Glutamatergic neuron (in vitro differentiated cells): ENCODE data around the gene COMMD7. TPM values are rescaled to one million over a fixed set of nuclear protein-coding genes. Genes with fewer than 3 reads are reported as not detected.
"Not testable (repeated sequence)": the region's sequence is repeated elsewhere in the genome, so short reads cannot be mapped to it uniquely, and the experiment has no call there.

Experiments
- DNase-seq: peaks from one replicate; pipeline ENCODE4 v3.0.0; 2022
- H3K27ac Mint-ChIP-seq: one replicate; pipeline ENCODE4 v1.8.0; 2020; ENCODE audit warnings: mild to moderate bottlenecking, mixed read lengths, inconsistent platforms; ENCODE audit not compliant: unreplicated experiment
- H3K27me3 Mint-ChIP-seq: one replicate; pipeline ENCODE4 v1.8.0; 2020; ENCODE audit warnings: mild to moderate bottlenecking, moderate library complexity, mixed read lengths, inconsistent platforms; ENCODE audit not compliant: unreplicated experiment
- H3K36me3 Mint-ChIP-seq: one replicate; pipeline ENCODE4 v1.8.0; 2020; ENCODE audit warnings: mild to moderate bottlenecking, mixed read lengths, inconsistent platforms; ENCODE audit not compliant: unreplicated experiment
- H3K4me1 Mint-ChIP-seq: one replicate; pipeline ENCODE4 v1.8.0; 2020; ENCODE audit warnings: mild to moderate bottlenecking, low read depth, mixed read lengths, inconsistent platforms; ENCODE audit not compliant: unreplicated experiment
- H3K4me3 Mint-ChIP-seq: one replicate; pipeline ENCODE4 v1.8.0; 2020; ENCODE audit warnings: mild to moderate bottlenecking, mixed read lengths, inconsistent platforms; ENCODE audit not compliant: unreplicated experiment
- H3K9me3 Mint-ChIP-seq: one replicate; pipeline ENCODE4 v1.8.0; 2020; ENCODE audit warnings: mild to moderate bottlenecking, moderate library complexity, mixed read lengths, inconsistent platforms; ENCODE audit not compliant: unreplicated experiment
- total RNA-seq: library from RNA; stranded (reverse); fragmentation: NEBNext Ultra II Directional; extraction: Animal tissue kit (Norgen Biotek cat#: 25700); gene quantifications from one replicate; pipeline ENCODE4 v1.2.1, GENCODE V29; 2021; ENCODE audit not compliant: unreplicated experiment
- TF ChIP-seq, protein P1 (sequence below): fragments of 200-600 bp; sonication (generic); IDR thresholded peaks from one replicate; pipeline ENCODE4 v1.5.0; 2021; ENCODE audit not compliant: partially characterized antibody, unreplicated experiment

The COMMD7 gene
- total RNA-seq, 1 donor from 2014 or later, result 71.5 TPM

DNA sequence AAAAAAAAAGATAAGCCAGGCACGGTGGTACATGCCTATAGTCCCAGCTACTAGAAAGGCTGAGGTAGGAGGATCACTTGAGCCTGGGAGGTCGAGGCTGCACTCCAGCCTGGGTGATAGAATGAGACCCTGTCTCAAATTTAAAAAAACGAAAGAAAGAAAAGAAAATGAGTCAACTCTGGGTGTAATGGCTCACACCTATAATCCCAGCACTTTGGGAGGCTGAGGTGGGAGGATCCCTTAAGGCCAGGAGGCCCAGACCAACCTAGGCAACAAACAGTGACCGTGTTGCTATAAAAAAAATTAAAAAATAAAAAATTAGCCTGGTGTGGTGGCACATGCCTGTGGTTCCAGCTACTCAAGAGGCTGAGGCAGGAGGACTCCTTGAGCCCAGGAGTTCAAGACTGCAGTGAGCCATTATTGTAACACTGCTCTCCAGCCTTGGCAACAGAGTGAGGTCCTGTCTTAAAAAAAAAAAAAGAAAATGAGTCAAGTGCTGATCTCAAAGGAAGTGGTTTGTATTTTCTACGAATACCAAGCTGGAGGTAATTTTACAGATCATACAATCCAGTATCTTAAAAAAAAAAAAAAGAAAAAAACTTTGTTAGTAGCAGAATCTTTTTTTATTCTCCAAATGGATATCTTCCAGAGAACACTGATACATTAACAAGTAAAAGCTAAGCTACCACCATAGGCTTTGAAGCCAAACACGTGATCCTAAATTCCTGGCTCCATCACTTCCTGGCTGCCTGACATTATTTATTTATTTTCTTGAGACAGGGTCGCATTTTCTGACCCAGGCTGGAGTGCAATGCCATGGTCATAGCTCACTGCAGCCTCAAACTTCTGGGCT, 5.7 kb downstream of the COMMD7 start:
- no peak for DNase-seq
- Mint-ChIP-seq H3K27ac (no peak overlapping the region), H3K9me3 (peaks cover 3% of the 10 kb centered on the region), H3K4me1 (no peaks in the 10 kb centered on the region), H3K4me3 (no peak overlapping the region), H3K36me3 (no peaks in the 10 kb centered on the region), H3K27me3 (peaks cover 2% of the 10 kb centered on the region)
- TF ChIP-seq, protein P1, sequence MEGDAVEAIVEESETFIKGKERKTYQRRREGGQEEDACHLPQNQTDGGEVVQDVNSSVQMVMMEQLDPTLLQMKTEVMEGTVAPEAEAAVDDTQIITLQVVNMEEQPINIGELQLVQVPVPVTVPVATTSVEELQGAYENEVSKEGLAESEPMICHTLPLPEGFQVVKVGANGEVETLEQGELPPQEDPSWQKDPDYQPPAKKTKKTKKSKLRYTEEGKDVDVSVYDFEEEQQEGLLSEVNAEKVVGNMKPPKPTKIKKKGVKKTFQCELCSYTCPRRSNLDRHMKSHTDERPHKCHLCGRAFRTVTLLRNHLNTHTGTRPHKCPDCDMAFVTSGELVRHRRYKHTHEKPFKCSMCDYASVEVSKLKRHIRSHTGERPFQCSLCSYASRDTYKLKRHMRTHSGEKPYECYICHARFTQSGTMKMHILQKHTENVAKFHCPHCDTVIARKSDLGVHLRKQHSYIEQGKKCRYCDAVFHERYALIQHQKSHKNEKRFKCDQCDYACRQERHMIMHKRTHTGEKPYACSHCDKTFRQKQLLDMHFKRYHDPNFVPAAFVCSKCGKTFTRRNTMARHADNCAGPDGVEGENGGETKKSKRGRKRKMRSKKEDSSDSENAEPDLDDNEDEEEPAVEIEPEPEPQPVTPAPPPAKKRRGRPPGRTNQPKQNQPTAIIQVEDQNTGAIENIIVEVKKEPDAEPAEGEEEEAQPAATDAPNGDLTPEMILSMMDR, result no peak

- no peak overlapping the region for H3K27ac Mint-ChIP-seq
- no peaks in the 10 kb centered on the region for H3K9me3 Mint-ChIP-seq
- H3K36me3 Mint-ChIP-seq, result no peaks in the 10 kb centered on the region
- no peaks in the 10 kb centered on the region for H3K27me3 Mint-ChIP-seq
- no peaks in the 10 kb centered on the region for H3K4me1 Mint-ChIP-seq
- no peak for DNase-seq
- TF ChIP-seq, protein P1, result no peak
- no peak overlapping the region for H3K4me3 Mint-ChIP-seq
Measured at GRCh38 chr20:32731882-32732266, 11.4 kb downstream of the COMMD7 start.

DNA sequence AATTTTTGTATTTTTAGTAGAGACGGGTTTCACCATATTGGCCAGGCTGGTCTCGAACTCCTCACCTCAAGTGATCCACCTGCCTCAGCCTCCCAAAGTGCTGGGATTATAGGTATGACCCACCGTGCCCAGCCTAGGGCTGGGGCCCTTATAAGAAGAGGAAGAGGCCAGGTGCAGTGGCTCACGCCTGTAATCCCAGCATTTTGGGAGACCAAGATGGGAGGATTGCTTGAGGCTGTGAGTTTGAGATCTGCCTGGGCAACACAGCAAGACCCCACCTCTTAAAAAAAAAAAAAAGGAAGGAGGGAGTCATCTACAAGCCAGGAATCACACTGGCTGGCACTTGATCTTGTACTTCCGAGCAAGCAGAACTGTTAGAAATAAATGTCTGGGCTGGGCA, 13.9 kb downstream of the COMMD7 start:
- DNase-seq, H3K36me3 Mint-ChIP-seq, H3K9me3 Mint-ChIP-seq, H3K4me3 Mint-ChIP-seq, H3K4me1 Mint-ChIP-seq, H3K27me3 Mint-ChIP-seq, H3K27ac Mint-ChIP-seq: not testable (repeated sequence)

DNA sequence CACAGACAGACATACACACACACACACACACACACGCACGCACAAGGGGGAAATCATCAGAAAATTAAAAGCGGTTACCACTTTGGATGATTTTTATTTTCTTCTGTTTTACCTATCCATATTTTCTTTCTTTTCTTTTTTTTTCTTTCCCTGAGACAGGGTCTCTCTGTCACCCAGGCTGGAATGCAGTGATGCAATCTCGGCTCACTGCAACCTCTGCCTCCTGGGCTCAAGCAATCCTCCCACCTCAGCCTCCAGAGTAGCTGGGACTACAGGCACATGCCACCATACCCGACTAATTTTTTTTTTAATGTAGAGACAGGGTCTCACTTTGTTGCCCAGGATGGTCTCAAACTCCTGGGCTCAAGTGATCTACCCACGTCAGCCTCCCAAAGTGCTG, 14.8 kb downstream of the COMMD7 start:
- H3K27ac Mint-ChIP-seq, H3K4me1 Mint-ChIP-seq, H3K36me3 Mint-ChIP-seq, H3K27me3 Mint-ChIP-seq, H3K4me3 Mint-ChIP-seq, DNase-seq, H3K9me3 Mint-ChIP-seq: not testable (repeated sequence)

DNA sequence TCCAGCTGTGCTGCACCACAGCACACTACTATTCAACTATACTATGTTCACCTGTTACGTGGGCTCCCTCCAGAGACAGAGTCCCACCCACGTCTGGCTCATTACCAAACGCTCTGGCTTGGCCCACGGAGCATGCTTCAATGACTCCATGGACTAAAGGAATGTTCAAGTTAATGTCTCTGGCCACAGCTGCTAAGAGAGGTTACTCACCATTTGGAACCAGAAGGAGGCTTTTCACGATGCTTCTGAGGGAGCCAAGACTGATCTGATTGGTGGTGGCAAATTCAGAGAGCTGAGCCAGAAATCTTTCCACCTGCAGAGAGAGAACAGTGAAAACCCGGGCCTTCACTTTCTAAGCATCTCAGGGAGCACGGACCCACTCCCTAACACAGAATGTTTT, 15.6 kb downstream of the COMMD7 start:
- no peak for DNase-seq
- Mint-ChIP-seq H3K27me3 (peaks cover 3% of the 10 kb centered on the region), H3K36me3 (peaks cover 9% of the 10 kb centered on the region), H3K9me3 (peaks cover 2% of the 10 kb centered on the region), H3K4me1 (no peaks in the 10 kb centered on the region), H3K4me3 (no peak overlapping the region), H3K27ac (no peak overlapping the region)
- TF ChIP-seq, protein P1, result no peak

GRCh38 chr20:32718749-32719348, 24.4 kb downstream of the COMMD7 start:
- Mint-ChIP-seq H3K27me3 (peaks cover 2% of the 10 kb centered on the region), H3K4me3 (no peak overlapping the region), H3K9me3 (peaks cover 4% of the 10 kb centered on the region), H3K36me3 (peaks cover 4% of the 10 kb centered on the region), H3K4me1 (no peaks in the 10 kb centered on the region), H3K27ac (no peak overlapping the region)
- TF ChIP-seq, protein P1, result no peak
- no peak for DNase-seq
